LNCAP (cell line): ENCODE data around the gene HFE.

ENCODE experiments used
- TF ChIP-seq, protein P1 (sequence below): fragments of 450-650 bp; IDR thresholded peaks from 2 replicates; pipeline ENCODE4 v1.5.1; 2017; ENCODE audit warnings: mild to moderate bottlenecking

HFE gene

DNA sequence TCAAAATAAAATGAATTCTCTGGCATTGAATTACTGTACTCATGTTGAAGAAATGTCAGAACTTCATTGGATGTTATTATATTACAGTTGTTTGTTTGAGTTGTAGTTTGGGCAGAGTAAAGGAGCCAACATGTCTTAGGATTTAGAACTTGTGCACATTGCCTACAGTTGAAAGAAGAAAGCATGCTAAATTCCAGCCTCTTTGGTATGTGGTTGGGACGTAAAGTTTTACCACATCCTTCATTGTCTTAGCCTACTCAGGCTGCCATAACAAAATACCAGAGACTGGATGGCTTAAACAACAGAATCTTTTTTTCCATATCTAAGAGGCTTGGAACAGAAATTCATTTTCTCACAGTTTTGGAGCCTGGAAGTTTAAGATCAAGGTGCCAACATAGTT is 42.4 kb downstream of the HFE start:
- TF ChIP-seq, protein P1, sequence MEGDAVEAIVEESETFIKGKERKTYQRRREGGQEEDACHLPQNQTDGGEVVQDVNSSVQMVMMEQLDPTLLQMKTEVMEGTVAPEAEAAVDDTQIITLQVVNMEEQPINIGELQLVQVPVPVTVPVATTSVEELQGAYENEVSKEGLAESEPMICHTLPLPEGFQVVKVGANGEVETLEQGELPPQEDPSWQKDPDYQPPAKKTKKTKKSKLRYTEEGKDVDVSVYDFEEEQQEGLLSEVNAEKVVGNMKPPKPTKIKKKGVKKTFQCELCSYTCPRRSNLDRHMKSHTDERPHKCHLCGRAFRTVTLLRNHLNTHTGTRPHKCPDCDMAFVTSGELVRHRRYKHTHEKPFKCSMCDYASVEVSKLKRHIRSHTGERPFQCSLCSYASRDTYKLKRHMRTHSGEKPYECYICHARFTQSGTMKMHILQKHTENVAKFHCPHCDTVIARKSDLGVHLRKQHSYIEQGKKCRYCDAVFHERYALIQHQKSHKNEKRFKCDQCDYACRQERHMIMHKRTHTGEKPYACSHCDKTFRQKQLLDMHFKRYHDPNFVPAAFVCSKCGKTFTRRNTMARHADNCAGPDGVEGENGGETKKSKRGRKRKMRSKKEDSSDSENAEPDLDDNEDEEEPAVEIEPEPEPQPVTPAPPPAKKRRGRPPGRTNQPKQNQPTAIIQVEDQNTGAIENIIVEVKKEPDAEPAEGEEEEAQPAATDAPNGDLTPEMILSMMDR: no peak

DNA sequence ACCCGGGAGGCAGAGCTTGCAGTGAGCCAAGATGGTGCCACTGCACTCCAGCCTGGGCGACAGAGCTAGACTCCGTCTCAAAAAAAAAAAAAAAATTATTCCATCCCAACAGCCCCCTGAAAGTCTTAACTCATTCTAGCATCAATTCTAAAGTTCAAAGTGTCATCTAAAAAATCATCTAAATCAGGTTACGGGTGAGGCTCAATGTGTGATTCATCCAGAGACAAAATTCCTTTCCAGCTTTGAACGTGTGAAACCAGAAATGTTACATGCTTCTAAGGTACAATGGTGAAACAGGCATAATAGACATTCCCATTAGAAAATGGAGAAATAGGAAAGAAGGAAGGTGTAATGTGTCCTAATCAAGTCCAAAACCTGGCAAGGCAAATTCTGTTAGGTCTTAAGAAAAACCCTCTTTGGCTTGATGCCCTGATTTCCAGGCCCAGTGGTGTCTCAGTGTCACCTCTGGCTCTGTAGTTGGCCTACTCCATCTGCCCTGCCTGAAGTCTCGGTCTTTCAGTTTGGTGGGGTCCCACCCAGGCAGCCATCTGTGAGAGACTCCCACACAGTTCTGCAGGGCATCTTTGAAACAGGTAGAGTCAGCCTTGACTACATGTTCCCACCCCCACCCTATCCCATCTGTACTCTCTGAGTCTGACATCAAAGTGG is 43.5 kb downstream of the HFE start:
- TF ChIP-seq, protein P1: no peak

DNA sequence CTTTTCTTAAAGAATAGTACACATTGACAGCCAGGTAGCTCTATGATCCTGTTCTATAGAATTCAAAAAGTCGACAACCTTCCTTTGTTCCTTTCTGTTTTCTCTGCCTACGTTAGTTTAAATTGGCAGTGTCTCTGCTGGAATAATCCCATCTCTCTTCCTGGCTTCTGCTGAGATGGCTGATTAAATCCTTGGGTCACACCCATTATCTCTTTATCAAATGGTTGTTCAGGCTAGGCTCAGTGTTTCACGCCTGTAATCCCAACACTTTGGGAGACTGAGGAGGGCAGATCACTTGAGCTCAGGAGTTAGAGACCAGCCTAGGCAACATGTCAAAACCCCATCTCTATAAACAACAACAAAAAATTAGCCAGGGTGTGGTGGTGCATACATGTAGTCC is 44.4 kb downstream of the HFE start:
- TF ChIP-seq, protein P1: no peak

DNA sequence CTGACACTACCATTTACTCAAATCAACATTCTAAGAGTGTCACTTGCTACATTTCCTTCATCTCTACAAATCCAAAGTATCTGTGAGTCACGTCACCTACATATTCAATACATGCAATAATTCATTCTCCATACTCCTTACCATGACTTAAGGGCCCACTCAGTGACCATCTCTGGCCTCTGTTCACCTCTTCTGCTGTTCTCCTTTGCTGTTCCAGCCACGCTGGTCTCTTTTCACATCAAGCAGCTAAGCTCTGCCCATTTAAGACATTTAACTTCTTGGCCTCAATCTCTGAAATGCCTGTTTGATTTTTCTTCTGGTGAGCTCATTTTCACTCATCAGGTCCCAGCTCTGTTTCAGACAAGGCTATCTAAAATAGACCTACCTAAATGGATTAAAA is 46.5 kb downstream of the HFE start:
- TF ChIP-seq, protein P1: no peak

DNA sequence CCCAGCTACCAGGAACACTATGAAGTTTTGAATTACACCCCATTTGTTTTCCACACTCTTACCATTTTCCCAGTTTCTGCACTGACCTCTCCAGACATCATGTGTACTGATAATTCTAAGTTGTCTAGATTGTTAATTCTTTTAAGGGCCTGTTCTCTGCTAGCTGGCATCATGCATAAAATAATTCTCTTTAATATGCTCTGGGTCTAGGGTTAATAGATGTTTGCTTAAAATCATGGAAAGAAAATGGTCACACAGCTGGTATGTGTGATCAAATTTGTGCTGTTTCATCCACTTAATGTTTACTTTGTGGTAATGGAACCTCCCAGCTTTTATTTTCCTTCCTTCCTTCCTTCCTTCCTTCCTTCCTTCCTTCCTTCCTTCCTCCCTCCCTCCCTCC is 49.1 kb downstream of the HFE start:
- TF ChIP-seq, protein P1: no peak

DNA sequence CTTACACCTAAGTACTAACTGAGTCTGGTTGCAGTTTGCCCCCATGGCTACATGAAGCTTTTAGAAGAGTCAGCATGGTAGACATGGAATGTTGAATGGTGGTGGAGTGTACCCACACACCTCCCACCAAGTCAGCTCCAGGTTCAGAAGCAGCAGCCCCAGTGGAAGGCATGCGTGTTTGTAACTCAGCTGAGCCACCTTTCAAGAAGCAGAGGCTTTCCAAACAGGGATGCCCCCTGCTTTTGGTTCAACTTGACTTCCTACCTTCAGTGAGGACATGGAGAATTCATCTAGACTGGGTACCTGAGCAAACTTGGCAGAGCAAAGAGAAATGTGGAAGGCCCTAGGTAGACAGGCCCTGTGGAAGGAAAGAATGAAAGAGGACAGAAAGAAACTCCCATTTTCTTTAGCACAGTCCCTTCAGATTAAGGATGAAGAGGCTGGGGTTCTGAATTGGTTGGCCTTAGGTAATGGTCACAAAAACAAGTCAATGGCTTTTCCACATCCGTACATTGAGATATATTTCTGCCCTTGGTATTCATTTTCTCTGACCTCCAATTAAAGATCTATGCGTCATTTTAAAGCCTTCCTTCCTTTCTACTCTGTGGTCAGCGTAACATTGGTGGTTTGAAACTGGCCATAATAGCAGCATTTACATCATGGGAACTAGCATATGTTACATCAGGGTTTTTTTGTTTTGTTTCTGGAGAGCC is 53.2 kb downstream of the HFE start:
- TF ChIP-seq, protein P1: no peak

DNA sequence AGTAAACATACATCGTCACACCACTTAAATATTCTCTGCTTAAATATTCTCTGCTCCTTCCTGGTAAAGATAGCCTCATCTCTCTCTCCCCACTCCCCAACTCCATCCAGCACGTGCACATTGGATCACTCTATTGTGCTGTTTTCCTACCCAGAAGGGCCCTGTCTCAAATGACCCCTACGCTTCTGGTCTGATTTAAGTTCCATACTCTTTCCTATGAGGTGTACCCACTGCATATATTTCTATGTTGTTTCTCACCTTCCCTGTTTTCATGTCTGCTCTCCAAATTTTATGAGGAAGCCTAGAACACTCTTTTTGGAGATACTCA is 53.7 kb downstream of the HFE start:
- TF ChIP-seq, protein P1: no peak
